ENCODE data around the gene HS3ST2.

The HS3ST2 gene

GRCh38 chr16:22781480-22781879 is 32.5 kb upstream of the HS3ST2 start:
- no peak for TF ChIP-seq CTCF (IDR thresholded peaks at IDR 0.05; ENCODE audit: low read depth, low read length)
- no peak for DNase-seq (ENCODE audit: low read depth in 2 of 2)
- H3K4me3 ChIP-seq (replicated peaks in 1 of 2; ENCODE audit: low read depth in 2 of 2, low read length in 2 of 2) = no peak overlapping the region

- H3K4me3 ChIP-seq (replicated peaks in 1 of 2; ENCODE audit: low read depth in 2 of 2, low read length in 2 of 2) = no peak overlapping the region
- TF ChIP-seq CTCF (IDR thresholded peaks at IDR 0.05; ENCODE audit: low read depth, low read length) = no peak
- no peak for DNase-seq (ENCODE audit: low read depth in 2 of 2)
Measured at GRCh38 chr16:22782314-22782713, 31.6 kb upstream of the HS3ST2 start.

GRCh38 chr16:22784690-22785214 is 29.2 kb upstream of the HS3ST2 start:
- no peak for DNase-seq (ENCODE audit: low read depth in 2 of 2)
- no peak for TF ChIP-seq CTCF (IDR thresholded peaks at IDR 0.05; ENCODE audit: low read depth, low read length)

GRCh38 chr16:22785552-22785951 is 28.4 kb upstream of the HS3ST2 start:
- TF ChIP-seq CTCF (IDR thresholded peaks at IDR 0.05; ENCODE audit: low read depth, low read length) = no peak
- no peak overlapping the region for H3K4me3 ChIP-seq (replicated peaks in 1 of 2; ENCODE audit: low read depth in 2 of 2, low read length in 2 of 2)
- DNase-seq (ENCODE audit: low read depth in 2 of 2) = no peak

More at GRCh38 chr16:22784690-22785214, 29.2 kb upstream of the HS3ST2 start:
- no peak overlapping the region for H3K4me3 ChIP-seq (replicated peaks in 1 of 2; ENCODE audit: low read depth in 2 of 2, low read length in 2 of 2)

GRCh38 chr16:22786284-22786683 is 27.7 kb upstream of the HS3ST2 start:
- H3K4me3 ChIP-seq (replicated peaks in 1 of 2; ENCODE audit: low read depth in 2 of 2, low read length in 2 of 2) = no peak overlapping the region
- no peak for TF ChIP-seq CTCF (IDR thresholded peaks at IDR 0.05; ENCODE audit: low read depth, low read length)
- DNase-seq (ENCODE audit: low read depth in 2 of 2) = no peak

GRCh38 chr16:22786691-22787090 is 27.3 kb upstream of the HS3ST2 start:
- no peak overlapping the region for H3K4me3 ChIP-seq (replicated peaks in 1 of 2; ENCODE audit: low read depth in 2 of 2, low read length in 2 of 2)
- DNase-seq (ENCODE audit: low read depth in 2 of 2) = no peak
- no peak for TF ChIP-seq CTCF (IDR thresholded peaks at IDR 0.05; ENCODE audit: low read depth, low read length)
